A673 (cell line): ENCODE results near the gene NLRP12. TPM values are rescaled to one million over a fixed set of nuclear protein-coding genes. Genes with fewer than 3 reads are reported as not detected.
A peak's percentile ranks its signal among the peaks of the same experiment; 100 is the strongest.
"Not testable (repeated sequence)": the region's sequence is repeated elsewhere in the genome, so short reads cannot be mapped to it uniquely, and the experiment has no call there.

Experiments used
- BruUV-seq: library from RNA; stranded (reverse); fragments of 400-500 nt; replicated peaks from 2 replicates; lab custom pipeline; 2021; lab: Mats Ljungman, UMichigan
- CTCF ChIA-PET: fragments of 300-600 bp; sonication (Branson Sonifier 250); formaldehyde crosslinking; loops from one replicate; lab custom pipeline; 2022; ENCODE audit warnings: antibody characterized with exemption; lab: Charles Lee
- POLR2A ChIA-PET: fragments of 300-600 bp; sonication (Branson Sonifier 250); formaldehyde crosslinking; loops from one replicate; lab custom pipeline; 2022; ENCODE audit warnings: antibody characterized with exemption; ENCODE audit not compliant: low non-redundant PET; lab: Charles Lee
- DNase-seq: peaks from one replicate; pipeline ENCODE4 v3.0.0-alpha.2; 2015; ENCODE audit warnings: low spot score
- H3K27ac ChIP-seq: fragments of 200-600 bp; sonication (generic); 2 replicates; pipeline ENCODE4 v1.5.1; 2016; ENCODE audit warnings: mixed run types, low read depth, mild to moderate bottlenecking, mixed read lengths, antibody characterized with exemption, low read length; ENCODE audit not compliant: poor library complexity, severe bottlenecking
- H3K27me3 ChIP-seq: fragments of 200-600 bp; sonication (generic); replicated peaks from 2 replicates; pipeline ENCODE4 v1.6.1; 2017; ENCODE audit warnings: mixed run types, low read depth, mild to moderate bottlenecking, mixed read lengths, antibody characterized with exemption, low read length; ENCODE audit not compliant: insufficient read depth, poor library complexity
- H3K36me3 ChIP-seq: fragments of 200-600 bp; sonication (generic); 2 replicates; pipeline ENCODE4 v1.6.1; 2016; ENCODE audit warnings: mixed run types, mild to moderate bottlenecking, mixed read lengths, antibody characterized with exemption, low read length; ENCODE audit not compliant: insufficient read depth, poor library complexity, severe bottlenecking
- H3K4me1 ChIP-seq: fragments of 200-600 bp; sonication (generic); 2 replicates; pipeline ENCODE4 v1.6.1; 2017; ENCODE audit warnings: mixed run types, mild to moderate bottlenecking, mixed read lengths, antibody characterized with exemption, low read length; ENCODE audit not compliant: insufficient read depth, poor library complexity, severe bottlenecking
- H3K4me3 ChIP-seq: fragments of 200-600 bp; sonication (generic); 2 replicates; pipeline ENCODE4 v1.5.1; 2016; ENCODE audit warnings: low read depth, mixed run types, mild to moderate bottlenecking, mixed read lengths, low read length; ENCODE audit not compliant: poor library complexity, severe bottlenecking
- H3K9me3 ChIP-seq: fragments of 200-600 bp; sonication (generic); 2 replicates; pipeline ENCODE4 v1.6.1; 2016; ENCODE audit warnings: mixed run types, low read depth, mild to moderate bottlenecking, mixed read lengths, antibody characterized with exemption, low read length; ENCODE audit not compliant: poor library complexity, severe bottlenecking
- CTCF ChIP-seq: fragments of 300-800, 200-600 bp; sonication (generic); conservative IDR thresholded peaks from 2 replicates; pipeline ENCODE4 v1.5.1; 2017; ENCODE audit warnings: low read depth, mild to moderate bottlenecking, antibody characterized with exemption, low read length, moderate library complexity, mixed read lengths
- EZH2 ChIP-seq: fragments of 200-600 bp; sonication (generic); IDR thresholded peaks from 2 replicates; pipeline ENCODE4 v1.6.1; 2017; ENCODE audit warnings: borderline replicate concordance, low read depth, mild to moderate bottlenecking, mixed read lengths, antibody characterized with exemption, low read length; ENCODE audit not compliant: poor library complexity, severe bottlenecking
- intact Hi-C: fragments of 100-400 bp; cut with micrococcal nuclease; formaldehyde crosslinking; loops from one replicate; pipeline ENCODE4 v1.10.0; 2022; ENCODE audit not compliant: unreplicated experiment
- total RNA-seq: library from RNA; stranded (reverse); gene quantifications from 2 replicates; pipeline ENCODE4 v1.2.3, GENCODE V29; 2021

Gene NLRP12
- total RNA-seq, 1 experiment from 2014 or later: not detected

GRCh38 chr19:53870485-53870844 lies 46.4 kb upstream of the NLRP12 start:
- Histone ChIP-seq H3K27ac (no peak overlapping the region), H3K4me1 (peaks cover 16% of the 10 kb centered on the region), H3K27me3 (no peaks in the 10 kb centered on the region), H3K36me3 (peaks cover 12% of the 10 kb centered on the region), H3K4me3 (peak overlapping the region; percentile 70), H3K9me3 (no peaks in the 10 kb centered on the region)
- TF ChIP-seq EZH2 (no peak), CTCF (no peak)
- intact Hi-C loops: no loop called here
- no peak for DNase-seq
- ChIA-PET CTCF (no interaction called here), POLR2A (no interaction called here)
- BruUV-seq: no TSS peak

GRCh38 chr19:53869805-53870484 lies 45.8 kb upstream of the NLRP12 start:
- POLR2A ChIA-PET: not testable (repeated sequence)

GRCh38 chr19:53868892-53869804 lies 45.0 kb upstream of the NLRP12 start:
- ChIA-PET CTCF (no interaction called here), POLR2A (interaction anchor here (0.6 to 0.7 kb wide), 2 partner anchors 157 to 161 kb away, joined by 3 to 8 read pairs; no protein-coding TSS in a partner anchor)
- DNase-seq: peak; percentile 86
- H3K36me3 ChIP-seq: peaks cover 5% of the 10 kb centered on the region
- no TSS peak for BruUV-seq
- peaks cover 16% of the 10 kb centered on the region for H3K4me1 ChIP-seq
- H3K9me3 ChIP-seq: no peaks in the 10 kb centered on the region
- no peak for TF ChIP-seq EZH2
- TF ChIP-seq CTCF: 0 out of 2 replicates have a peak, but pooled peaks have one; percentile 21
- peak overlapping the region; percentile 96 for H3K27ac ChIP-seq
- intact Hi-C loops: no loop called here
- H3K4me3 ChIP-seq: peak overlapping the region; percentile 70
- no peaks in the 10 kb centered on the region for H3K27me3 ChIP-seq

More at GRCh38 chr19:53869805-53870484, 45.8 kb upstream of the NLRP12 start:
- peak overlapping the region; percentile 70 for H3K4me3 ChIP-seq
- H3K9me3 ChIP-seq, H3K36me3 ChIP-seq, CTCF ChIA-PET, DNase-seq, H3K27me3 ChIP-seq, BruUV-seq, intact Hi-C loops: not testable (repeated sequence)
- H3K4me1 ChIP-seq: peaks cover 16% of the 10 kb centered on the region
- peak overlapping the region; percentile 96 for H3K27ac ChIP-seq
